ENCODE measurements around the gene FGF1. TPM values are rescaled to one million over a fixed set of nuclear protein-coding genes. Genes with fewer than 3 reads are reported as not detected.

FGF1 gene
- polyA plus RNA-seq, 3 donors: not detected

DNA sequence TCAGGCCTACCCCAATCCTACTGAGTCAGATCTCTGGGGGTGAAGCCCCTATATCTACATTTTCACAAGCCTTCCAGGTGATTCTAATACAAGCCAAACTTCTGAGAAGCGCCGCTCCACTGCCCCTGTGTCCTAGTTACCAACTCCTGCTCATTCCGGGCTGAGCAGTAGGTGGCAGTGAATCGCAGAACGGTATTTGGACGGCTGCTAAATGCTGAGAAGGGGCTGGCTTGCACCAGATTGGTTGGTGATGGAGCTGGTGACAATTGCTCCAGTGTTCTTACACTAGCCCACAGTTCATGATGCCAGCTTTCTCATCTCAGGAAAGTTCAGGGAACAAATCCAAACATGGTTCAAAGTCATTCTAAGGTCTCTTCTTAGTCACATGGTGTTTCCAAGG lies 31.1 kb upstream of the FGF1 start:
- no peak overlapping the region for H2AFZ ChIP-seq (ENCODE audit: insufficient read depth, low read depth, low read length, poor library complexity, severe bottlenecking)
- peak; percentile 32 to 47 (median 38) for DNase-seq

DNA sequence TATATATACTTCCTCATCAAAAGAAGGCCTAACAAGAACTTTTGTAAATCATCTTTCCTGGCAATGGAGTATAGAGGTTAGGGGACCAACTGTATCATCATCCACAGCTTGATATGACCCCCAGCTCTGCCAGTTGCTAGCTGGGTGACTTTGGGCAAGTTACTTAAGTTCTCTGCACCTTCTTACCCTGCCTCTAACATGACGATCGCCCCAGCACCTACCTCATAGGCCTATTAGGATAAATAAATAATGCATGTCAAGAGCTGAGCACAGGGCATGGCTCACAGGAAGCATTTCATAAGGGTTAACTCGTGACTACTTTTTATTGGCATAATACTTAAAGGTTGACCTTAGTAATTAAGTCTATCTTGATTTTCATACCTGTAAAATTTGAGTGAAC lies 29.4 kb upstream of the FGF1 start:
- H3K27ac ChIP-seq (ENCODE audit: low read depth in 1 of 2, low read length in 2 of 2): no peak overlapping the region
- TF ChIP-seq, protein P1, sequence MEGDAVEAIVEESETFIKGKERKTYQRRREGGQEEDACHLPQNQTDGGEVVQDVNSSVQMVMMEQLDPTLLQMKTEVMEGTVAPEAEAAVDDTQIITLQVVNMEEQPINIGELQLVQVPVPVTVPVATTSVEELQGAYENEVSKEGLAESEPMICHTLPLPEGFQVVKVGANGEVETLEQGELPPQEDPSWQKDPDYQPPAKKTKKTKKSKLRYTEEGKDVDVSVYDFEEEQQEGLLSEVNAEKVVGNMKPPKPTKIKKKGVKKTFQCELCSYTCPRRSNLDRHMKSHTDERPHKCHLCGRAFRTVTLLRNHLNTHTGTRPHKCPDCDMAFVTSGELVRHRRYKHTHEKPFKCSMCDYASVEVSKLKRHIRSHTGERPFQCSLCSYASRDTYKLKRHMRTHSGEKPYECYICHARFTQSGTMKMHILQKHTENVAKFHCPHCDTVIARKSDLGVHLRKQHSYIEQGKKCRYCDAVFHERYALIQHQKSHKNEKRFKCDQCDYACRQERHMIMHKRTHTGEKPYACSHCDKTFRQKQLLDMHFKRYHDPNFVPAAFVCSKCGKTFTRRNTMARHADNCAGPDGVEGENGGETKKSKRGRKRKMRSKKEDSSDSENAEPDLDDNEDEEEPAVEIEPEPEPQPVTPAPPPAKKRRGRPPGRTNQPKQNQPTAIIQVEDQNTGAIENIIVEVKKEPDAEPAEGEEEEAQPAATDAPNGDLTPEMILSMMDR (IDR thresholded peaks at IDR 0.05): no peak
- no CpG with 5 or more reads among the region's 3 CpGs for WGBS (ENCODE audit: insufficient coverage)
- H3K4me3 Mint-ChIP-seq: no peak overlapping the region
- peaks cover 6 to 17% of the 10 kb centered on the region in 2 donors for H3K4me1 ChIP-seq (ENCODE audit: control insufficient read depth in 1 of 2, insufficient read depth in 2 of 2, low read length in 2 of 2)
- no peak overlapping the region for H3K4me2 ChIP-seq (replicated peaks; ENCODE audit: extremely low read depth, low read length, poor library complexity, severe bottlenecking)
- peaks cover 13 to 14% of the 10 kb centered on the region in 2 donors for H3K9me3 ChIP-seq (replicated peaks in 1 of 2; ENCODE audit: control insufficient read depth in 1 of 2, insufficient read depth in 1 of 2, low read length in 2 of 2)
- no peak overlapping the region for H3K9ac ChIP-seq (ENCODE audit: insufficient read depth, low read length, poor library complexity, severe bottlenecking)
- peaks cover 8 to 19% (median 14%) of the 10 kb centered on the region in 7 donors for H3K9me3 Mint-ChIP-seq
- no peaks in the 10 kb centered on the region for H3K36me3 Mint-ChIP-seq
- peaks cover 17% of the 10 kb centered on the region for H3K4me1 Mint-ChIP-seq
- H3K4me3 ChIP-seq (replicated peaks in 1 of 3; ENCODE audit: low read depth in 2 of 3, low read length in 3 of 3): no peak overlapping the region
- no peaks in the 10 kb centered on the region for H3K36me3 ChIP-seq (replicated peaks in 1 of 2; ENCODE audit: control insufficient read depth in 1 of 2, insufficient read depth in 2 of 2, low read length in 2 of 2)
- no peaks in the 10 kb centered on the region for H3K79me2 ChIP-seq (ENCODE audit: insufficient read depth, low read length)
- no peak for DNase-seq
- H3K27me3 Mint-ChIP-seq (ENCODE audit: low read depth in 3 of 3): peaks cover 0 to 3% (median 2%) of the 10 kb centered on the region in 3 donors
- intact Hi-C loops (cut with micrococcal nuclease): loop anchor here in 1 of 2 donors (5.0 kb wide), 1 partner anchor 162 kb away; no protein-coding TSS in a partner anchor
- H3K27me3 ChIP-seq (ENCODE audit: control insufficient read depth in 2 of 2, insufficient read depth in 2 of 2, low read length in 2 of 2): no peaks in the 10 kb centered on the region
- no peaks in the 10 kb centered on the region for H4K20me1 ChIP-seq (ENCODE audit: insufficient read depth, low read length)
- H3K27ac Mint-ChIP-seq: no peak overlapping the region
- H2AFZ ChIP-seq (ENCODE audit: insufficient read depth, low read depth, low read length, poor library complexity, severe bottlenecking): no peak overlapping the region

More for the DNA sequence above, 31.1 kb upstream of the FGF1 start:
- TF ChIP-seq, protein P1 (IDR thresholded peaks at IDR 0.05): no peak
- 7% methylated on average over 6 of the region's 6 CpGs for WGBS (ENCODE audit: insufficient coverage)
- Histone ChIP-seq H3K27ac (ENCODE audit: low read depth in 1 of 2, low read length in 2 of 2) (no peak overlapping the region), H3K4me2 (replicated peaks; ENCODE audit: extremely low read depth, low read length, poor library complexity, severe bottlenecking) (no peak overlapping the region), H3K4me1 (ENCODE audit: control insufficient read depth in 1 of 2, insufficient read depth in 2 of 2, low read length in 2 of 2) (peaks cover 6 to 17% of the 10 kb centered on the region in 2 donors), H3K79me2 (ENCODE audit: insufficient read depth, low read length) (no peaks in the 10 kb centered on the region), H3K4me3 (replicated peaks in 1 of 3; ENCODE audit: low read depth in 2 of 3, low read length in 3 of 3) (no peak overlapping the region), H4K20me1 (ENCODE audit: insufficient read depth, low read length) (no peaks in the 10 kb centered on the region), H3K36me3 (replicated peaks in 1 of 2; ENCODE audit: control insufficient read depth in 1 of 2, insufficient read depth in 2 of 2, low read length in 2 of 2) (no peaks in the 10 kb centered on the region), H3K27me3 (ENCODE audit: control insufficient read depth in 2 of 2, insufficient read depth in 2 of 2, low read length in 2 of 2) (no peaks in the 10 kb centered on the region), H3K9me3 (replicated peaks in 1 of 2; ENCODE audit: control insufficient read depth in 1 of 2, insufficient read depth in 1 of 2, low read length in 2 of 2) (no peaks in the 10 kb centered on the region), H3K9ac (ENCODE audit: insufficient read depth, low read length, poor library complexity, severe bottlenecking) (no peak overlapping the region)
- peaks cover 17% of the 10 kb centered on the region for H3K4me1 Mint-ChIP-seq
- peaks cover 0 to 3% (median 3%) of the 10 kb centered on the region in 7 donors for H3K9me3 Mint-ChIP-seq
- intact Hi-C loops (cut with micrococcal nuclease): loop anchor here (2.0 to 5.0 kb wide), 2 partner anchors 160 to 164 kb away; no protein-coding TSS in a partner anchor
- H3K36me3 Mint-ChIP-seq: no peaks in the 10 kb centered on the region
- no peak overlapping the region for H3K27ac Mint-ChIP-seq
- peaks cover 0 to 2% (median 2%) of the 10 kb centered on the region in 3 donors for H3K27me3 Mint-ChIP-seq (ENCODE audit: low read depth in 3 of 3)
- H3K4me3 Mint-ChIP-seq: no peak overlapping the region

Data from CD14-positive monocyte (primary cell).